Caco-2 (cell line): Measurements from ENCODE around the gene TMEM200A. TPM values are rescaled to one million over a fixed set of nuclear protein-coding genes. Genes with fewer than 3 reads are reported as not detected.
A peak's percentile ranks its signal among the peaks of the same experiment; 100 is the strongest.

Source experiments
- BruUV-seq: library from RNA; stranded (reverse); fragments of 400-500 nt; replicated peaks from 2 replicates; lab custom pipeline; 2021; lab: Mats Ljungman, UMichigan
- CTCF ChIA-PET: fragments of 300-600 bp; sonication (Branson Sonifier 250); formaldehyde crosslinking; loops from one replicate; lab custom pipeline; 2022; ENCODE audit warnings: antibody characterized with exemption; lab: Charles Lee
- POLR2A ChIA-PET: fragments of 300-600 bp; sonication (Branson Sonifier 250); formaldehyde crosslinking; loops from one replicate; lab custom pipeline; 2022; ENCODE audit warnings: antibody characterized with exemption; lab: Charles Lee
- DNase-seq, 2 experiments: peaks; one replicate each; pipeline versions ENCODE4 v3.0.0 to v3.0.0-alpha.2; 2020 to 2022
- H3K27me3 ChIP-seq: replicated peaks from 2 replicates; pipeline ENCODE4 v1.6.0; 2011; ENCODE audit warnings: low read length; ENCODE audit not compliant: control insufficient read depth, insufficient read depth
- H3K36me3 ChIP-seq: 2 replicates; pipeline ENCODE4 v1.5.1; 2011; ENCODE audit warnings: low read length; ENCODE audit not compliant: control insufficient read depth, insufficient read depth
- H3K4me1 ChIP-seq: fragments of 250-450 bp; sonication (Bioruptor Pico); 2 replicates; pipeline ENCODE4 v1.5.1; 2020; ENCODE audit warnings: mild to moderate bottlenecking
- H3K4me3 ChIP-seq: 2 replicates; pipeline ENCODE4 v1.5.1; 2011; ENCODE audit warnings: low read depth, mild to moderate bottlenecking, control low read depth, low read length
- H3K9me3 ChIP-seq: fragments of 250-450 bp; sonication (Bioruptor Pico); 2 replicates; pipeline ENCODE4 v1.5.1; 2020; ENCODE audit warnings: mild to moderate bottlenecking, moderate library complexity
- H3K27ac Mint-ChIP-seq: one replicate; pipeline ENCODE4 v1.8.0; 2022; ENCODE audit warnings: mixed read lengths; ENCODE audit not compliant: unreplicated experiment
- H3K27me3 Mint-ChIP-seq: one replicate; pipeline ENCODE4 v1.8.0; 2022; ENCODE audit warnings: mixed read lengths; ENCODE audit not compliant: insufficient read depth, unreplicated experiment
- H3K36me3 Mint-ChIP-seq: one replicate; pipeline ENCODE4 v1.8.0; 2022; ENCODE audit warnings: mild to moderate bottlenecking, mixed read lengths; ENCODE audit not compliant: insufficient read depth, unreplicated experiment
- H3K4me1 Mint-ChIP-seq: one replicate; pipeline ENCODE4 v1.8.0; 2022; ENCODE audit warnings: low read depth, mixed read lengths; ENCODE audit not compliant: unreplicated experiment
- H3K4me3 Mint-ChIP-seq: one replicate; pipeline ENCODE4 v1.8.0; 2022; ENCODE audit warnings: mild to moderate bottlenecking, moderate library complexity, mixed read lengths; ENCODE audit not compliant: unreplicated experiment
- H3K9me3 Mint-ChIP-seq: one replicate; pipeline ENCODE4 v1.8.0; 2022; ENCODE audit warnings: mixed read lengths; ENCODE audit not compliant: unreplicated experiment
- intact Hi-C: fragments of 100-400 bp; cut with micrococcal nuclease; formaldehyde crosslinking; loops from one replicate; pipeline ENCODE4 v1.10.0; 2022; ENCODE audit not compliant: unreplicated experiment
- total RNA-seq: library from RNA; stranded (reverse); gene quantifications from 2 replicates; pipeline ENCODE4 v1.2.3, GENCODE V29; 2022
- TF ChIP-seq, protein P1 (sequence below), 2 experiments: fragments of 200-600 bp in 1 of 2; IDR thresholded peaks; 1 replicate in 1 of 2; 2 replicates in 1 of 2; pipeline versions ENCODE4 v1.5.1 to v1.8.0; 2011 to 2022; ENCODE audit warnings: antibody characterized with exemption in 1 of 2, control low read depth in 1 of 2, inconsistent platforms in 1 of 2, low read depth in 1 of 2, low read length in 1 of 2, mild to moderate bottlenecking in 1 of 2, moderate library complexity in 1 of 2; ENCODE audit not compliant: insufficient read depth in 1 of 2, severe bottlenecking in 1 of 2, unreplicated experiment in 1 of 2

Gene TMEM200A
- total RNA-seq, 1 experiment from 2014 or later = 16.3 TPM

DNA sequence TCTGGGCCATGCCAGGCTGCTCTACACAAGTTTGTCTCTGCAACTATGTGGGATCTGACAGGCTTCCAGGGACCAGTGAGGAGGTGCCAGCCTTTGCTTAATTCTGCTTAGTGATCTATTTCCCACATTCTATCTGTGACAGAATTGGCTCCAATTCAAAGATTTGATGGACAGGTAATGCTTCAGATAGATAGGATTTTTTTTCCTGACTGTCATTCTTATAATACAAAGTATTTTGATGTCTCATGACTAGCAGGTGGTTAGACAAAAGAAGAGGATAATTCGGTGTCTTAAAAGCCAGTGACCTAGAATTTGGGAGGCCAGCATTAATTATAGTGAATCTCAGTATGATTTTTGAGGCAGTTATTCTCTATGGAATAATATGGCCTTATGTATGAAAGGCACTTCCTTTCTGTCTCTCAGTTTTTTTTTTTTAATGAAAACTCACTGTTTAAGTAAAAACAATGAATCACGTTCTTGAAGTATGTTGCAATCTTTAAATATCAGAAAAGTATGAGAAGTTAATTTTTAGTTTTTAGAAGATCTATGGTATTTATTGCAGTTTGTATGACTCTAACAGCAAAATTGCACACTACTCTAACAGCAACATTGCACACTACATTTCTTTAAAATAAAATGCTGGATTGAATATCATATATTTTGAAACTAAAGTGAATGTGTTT is 43.7 kb downstream of the TMEM200A start:
- no peaks in the 10 kb centered on the region for H3K9me3 Mint-ChIP-seq
- ChIA-PET CTCF (no interaction called here), POLR2A (no interaction called here)
- intact Hi-C loops = no loop called here
- H3K27me3 ChIP-seq = no peaks in the 10 kb centered on the region
- H3K4me1 ChIP-seq = no peaks in the 10 kb centered on the region
- no peak overlapping the region for H3K4me3 ChIP-seq
- H3K36me3 Mint-ChIP-seq = peaks cover 5% of the 10 kb centered on the region
- no peak overlapping the region for H3K27ac Mint-ChIP-seq
- no peaks in the 10 kb centered on the region for H3K9me3 ChIP-seq
- no peaks in the 10 kb centered on the region for H3K36me3 ChIP-seq
- BruUV-seq = no TSS peak
- DNase-seq = no peak
- no peak overlapping the region for H3K4me3 Mint-ChIP-seq
- TF ChIP-seq, protein P1, sequence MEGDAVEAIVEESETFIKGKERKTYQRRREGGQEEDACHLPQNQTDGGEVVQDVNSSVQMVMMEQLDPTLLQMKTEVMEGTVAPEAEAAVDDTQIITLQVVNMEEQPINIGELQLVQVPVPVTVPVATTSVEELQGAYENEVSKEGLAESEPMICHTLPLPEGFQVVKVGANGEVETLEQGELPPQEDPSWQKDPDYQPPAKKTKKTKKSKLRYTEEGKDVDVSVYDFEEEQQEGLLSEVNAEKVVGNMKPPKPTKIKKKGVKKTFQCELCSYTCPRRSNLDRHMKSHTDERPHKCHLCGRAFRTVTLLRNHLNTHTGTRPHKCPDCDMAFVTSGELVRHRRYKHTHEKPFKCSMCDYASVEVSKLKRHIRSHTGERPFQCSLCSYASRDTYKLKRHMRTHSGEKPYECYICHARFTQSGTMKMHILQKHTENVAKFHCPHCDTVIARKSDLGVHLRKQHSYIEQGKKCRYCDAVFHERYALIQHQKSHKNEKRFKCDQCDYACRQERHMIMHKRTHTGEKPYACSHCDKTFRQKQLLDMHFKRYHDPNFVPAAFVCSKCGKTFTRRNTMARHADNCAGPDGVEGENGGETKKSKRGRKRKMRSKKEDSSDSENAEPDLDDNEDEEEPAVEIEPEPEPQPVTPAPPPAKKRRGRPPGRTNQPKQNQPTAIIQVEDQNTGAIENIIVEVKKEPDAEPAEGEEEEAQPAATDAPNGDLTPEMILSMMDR (IDR thresholded peaks at IDR 0.05; ENCODE audit: insufficient read depth in 1 of 2, low read depth in 1 of 2, low read length in 1 of 2, severe bottlenecking in 1 of 2, unreplicated experiment in 1 of 2) = no peak
- H3K4me1 Mint-ChIP-seq = no peaks in the 10 kb centered on the region
- H3K27me3 Mint-ChIP-seq = no peaks in the 10 kb centered on the region

DNA sequence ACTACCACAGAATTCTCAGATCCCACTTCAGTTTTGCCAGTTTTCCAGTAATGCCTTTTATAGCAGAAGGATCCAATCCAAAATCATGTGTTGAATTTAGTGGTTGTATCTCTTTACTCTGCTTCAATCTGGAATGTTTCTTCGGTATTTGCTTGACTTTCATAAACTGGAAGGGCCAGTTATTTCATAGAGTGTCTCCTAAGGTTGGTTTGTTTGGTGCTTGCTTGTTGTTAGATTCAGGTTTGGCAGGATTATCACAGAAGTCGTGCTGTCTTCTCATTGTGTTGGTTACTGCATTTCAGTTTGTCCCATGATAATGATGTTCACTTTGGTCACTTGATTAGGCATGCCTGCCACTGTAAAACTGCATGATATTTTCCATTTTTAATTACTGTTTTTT is 45.7 kb downstream of the TMEM200A start:
- no TSS peak for BruUV-seq
- peaks cover 5% of the 10 kb centered on the region for H3K36me3 Mint-ChIP-seq

DNA sequence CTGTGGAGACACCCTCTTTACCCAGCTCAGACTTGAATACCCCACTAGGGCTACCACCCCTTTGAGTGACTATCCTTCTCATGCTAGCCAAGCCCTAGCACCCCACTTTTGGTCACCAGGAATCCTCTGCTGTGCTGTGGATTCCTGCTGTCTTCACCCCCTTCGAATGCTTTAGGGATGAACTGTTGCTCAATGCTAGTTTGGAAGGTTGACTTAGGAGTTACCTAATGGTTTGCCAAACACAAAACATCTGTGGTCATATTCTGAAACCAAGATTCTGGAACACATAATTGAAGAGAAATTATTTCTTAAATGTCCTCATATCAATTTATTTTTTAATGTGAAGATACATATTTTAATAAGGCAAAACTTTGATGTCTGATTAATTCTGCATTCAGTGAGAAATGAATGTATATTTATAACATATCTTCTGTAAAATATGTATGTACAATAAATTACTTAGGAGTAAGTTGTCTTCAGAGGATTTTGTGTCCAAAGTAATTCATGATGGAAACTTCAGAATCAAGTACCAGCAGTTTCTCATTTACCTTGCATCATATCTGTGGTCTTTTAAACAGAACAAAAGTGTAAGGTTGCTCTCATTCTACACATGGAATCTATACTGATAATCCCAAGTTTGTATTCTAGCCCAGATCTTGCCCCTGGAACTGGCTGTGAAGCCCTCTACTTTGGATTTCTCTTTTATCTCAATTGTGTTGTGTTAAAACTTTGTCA is 46.9 kb downstream of the TMEM200A start:
- TF ChIP-seq, protein P1 (IDR thresholded peaks at IDR 0.05; ENCODE audit: insufficient read depth in 1 of 2, low read depth in 1 of 2, low read length in 1 of 2, severe bottlenecking in 1 of 2, unreplicated experiment in 1 of 2) = no peak
- H3K4me3 ChIP-seq = no peak overlapping the region
- H3K36me3 ChIP-seq = no peaks in the 10 kb centered on the region
- CTCF ChIA-PET = no interaction called here
- intact Hi-C loops = no loop called here
- no peaks in the 10 kb centered on the region for H3K9me3 ChIP-seq
- Mint-ChIP-seq H3K4me3 (no peak overlapping the region), H3K4me1 (no peaks in the 10 kb centered on the region), H3K9me3 (no peaks in the 10 kb centered on the region), H3K27ac (no peak overlapping the region), H3K27me3 (no peaks in the 10 kb centered on the region), H3K36me3 (peaks cover 5% of the 10 kb centered on the region)
- DNase-seq = no peak
- H3K27me3 ChIP-seq = no peaks in the 10 kb centered on the region
- POLR2A ChIA-PET = no interaction called here
- no peaks in the 10 kb centered on the region for H3K4me1 ChIP-seq
- no TSS peak for BruUV-seq

More for the DNA sequence above, 45.7 kb downstream of the TMEM200A start:
- Histone ChIP-seq H3K4me3 (no peak overlapping the region), H3K4me1 (no peaks in the 10 kb centered on the region), H3K9me3 (no peaks in the 10 kb centered on the region), H3K27me3 (no peaks in the 10 kb centered on the region), H3K36me3 (no peaks in the 10 kb centered on the region)
- ChIA-PET POLR2A (no interaction called here), CTCF (no interaction called here)
- H3K9me3 Mint-ChIP-seq = no peaks in the 10 kb centered on the region
- no peaks in the 10 kb centered on the region for H3K27me3 Mint-ChIP-seq
- no peak overlapping the region for H3K4me3 Mint-ChIP-seq
- DNase-seq = peak in 1 of 2 experiments; percentile 13
- TF ChIP-seq, protein P1 (IDR thresholded peaks at IDR 0.05; ENCODE audit: insufficient read depth in 1 of 2, low read depth in 1 of 2, low read length in 1 of 2, severe bottlenecking in 1 of 2, unreplicated experiment in 1 of 2) = no peak
- intact Hi-C loops = no loop called here
- H3K4me1 Mint-ChIP-seq = no peaks in the 10 kb centered on the region
- no peak overlapping the region for H3K27ac Mint-ChIP-seq
